ENCODE data around the gene ERGIC1. TPM values are rescaled to one million over a fixed set of nuclear protein-coding genes. Genes with fewer than 3 reads are reported as not detected.

The ERGIC1 gene
- total and polyA plus RNA-seq, 2 of the 13 experiments (the other 11 are each of a cell fraction or from before 2014, with no cell fraction given), result 78.5 to 184 TPM

DNA sequence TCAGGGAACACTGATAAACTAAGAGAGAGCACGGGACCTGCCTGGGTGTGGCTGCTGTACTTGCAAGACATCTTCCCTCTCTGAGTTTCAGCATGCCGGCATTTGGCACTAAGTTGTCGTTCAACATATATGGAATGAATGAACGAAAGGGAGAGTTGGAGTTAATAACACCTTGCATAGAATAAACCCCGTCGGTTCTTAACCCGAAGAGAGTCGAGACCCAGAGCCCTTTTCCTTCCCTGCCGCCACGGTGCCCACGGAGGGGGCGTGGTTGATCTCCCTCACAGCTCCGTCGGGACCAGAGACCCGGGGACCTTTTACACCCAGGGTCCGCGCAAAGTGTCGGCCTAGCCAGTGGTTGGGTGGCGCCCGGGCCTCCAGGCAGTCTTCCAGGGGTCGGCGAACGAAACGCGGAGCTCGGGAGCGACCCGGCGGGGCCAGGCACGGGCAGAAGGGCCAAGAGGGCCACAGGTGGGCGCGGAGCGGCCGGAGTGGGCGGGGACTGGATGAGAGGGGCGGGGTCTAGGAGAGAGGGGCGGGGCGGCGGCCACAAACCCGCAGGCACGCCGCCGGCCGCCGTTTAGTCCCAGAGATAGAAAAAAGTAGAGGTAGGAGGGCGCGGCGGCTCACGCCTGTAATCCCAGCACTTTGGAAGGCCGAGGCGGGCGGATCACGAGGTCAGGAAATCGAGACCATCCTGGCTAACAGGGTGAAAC is 124.4 kb downstream of the ERGIC1 start (continued):
- TF ChIP-seq GMEB2 (CRISPR knock-in tag; IDR thresholded peaks at IDR 0.05; ENCODE audit: low read depth), result no peak
- TF ChIP-seq, protein P1, sequence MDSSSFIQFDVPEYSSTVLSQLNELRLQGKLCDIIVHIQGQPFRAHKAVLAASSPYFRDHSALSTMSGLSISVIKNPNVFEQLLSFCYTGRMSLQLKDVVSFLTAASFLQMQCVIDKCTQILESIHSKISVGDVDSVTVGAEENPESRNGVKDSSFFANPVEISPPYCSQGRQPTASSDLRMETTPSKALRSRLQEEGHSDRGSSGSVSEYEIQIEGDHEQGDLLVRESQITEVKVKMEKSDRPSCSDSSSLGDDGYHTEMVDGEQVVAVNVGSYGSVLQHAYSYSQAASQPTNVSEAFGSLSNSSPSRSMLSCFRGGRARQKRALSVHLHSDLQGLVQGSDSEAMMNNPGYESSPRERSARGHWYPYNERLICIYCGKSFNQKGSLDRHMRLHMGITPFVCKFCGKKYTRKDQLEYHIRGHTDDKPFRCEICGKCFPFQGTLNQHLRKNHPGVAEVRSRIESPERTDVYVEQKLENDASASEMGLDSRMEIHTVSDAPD (CRISPR knock-in tag; IDR thresholded peaks at IDR 0.05), result no peak
- no peak for TF ChIP-seq NFE2L2 (IDR thresholded peaks at IDR 0.05; ENCODE audit: low read length)
- no peak for TF ChIP-seq ZFP36L1 (CRISPR knock-in tag; IDR thresholded peaks at IDR 0.05)
- TF ChIP-seq, protein P2, sequence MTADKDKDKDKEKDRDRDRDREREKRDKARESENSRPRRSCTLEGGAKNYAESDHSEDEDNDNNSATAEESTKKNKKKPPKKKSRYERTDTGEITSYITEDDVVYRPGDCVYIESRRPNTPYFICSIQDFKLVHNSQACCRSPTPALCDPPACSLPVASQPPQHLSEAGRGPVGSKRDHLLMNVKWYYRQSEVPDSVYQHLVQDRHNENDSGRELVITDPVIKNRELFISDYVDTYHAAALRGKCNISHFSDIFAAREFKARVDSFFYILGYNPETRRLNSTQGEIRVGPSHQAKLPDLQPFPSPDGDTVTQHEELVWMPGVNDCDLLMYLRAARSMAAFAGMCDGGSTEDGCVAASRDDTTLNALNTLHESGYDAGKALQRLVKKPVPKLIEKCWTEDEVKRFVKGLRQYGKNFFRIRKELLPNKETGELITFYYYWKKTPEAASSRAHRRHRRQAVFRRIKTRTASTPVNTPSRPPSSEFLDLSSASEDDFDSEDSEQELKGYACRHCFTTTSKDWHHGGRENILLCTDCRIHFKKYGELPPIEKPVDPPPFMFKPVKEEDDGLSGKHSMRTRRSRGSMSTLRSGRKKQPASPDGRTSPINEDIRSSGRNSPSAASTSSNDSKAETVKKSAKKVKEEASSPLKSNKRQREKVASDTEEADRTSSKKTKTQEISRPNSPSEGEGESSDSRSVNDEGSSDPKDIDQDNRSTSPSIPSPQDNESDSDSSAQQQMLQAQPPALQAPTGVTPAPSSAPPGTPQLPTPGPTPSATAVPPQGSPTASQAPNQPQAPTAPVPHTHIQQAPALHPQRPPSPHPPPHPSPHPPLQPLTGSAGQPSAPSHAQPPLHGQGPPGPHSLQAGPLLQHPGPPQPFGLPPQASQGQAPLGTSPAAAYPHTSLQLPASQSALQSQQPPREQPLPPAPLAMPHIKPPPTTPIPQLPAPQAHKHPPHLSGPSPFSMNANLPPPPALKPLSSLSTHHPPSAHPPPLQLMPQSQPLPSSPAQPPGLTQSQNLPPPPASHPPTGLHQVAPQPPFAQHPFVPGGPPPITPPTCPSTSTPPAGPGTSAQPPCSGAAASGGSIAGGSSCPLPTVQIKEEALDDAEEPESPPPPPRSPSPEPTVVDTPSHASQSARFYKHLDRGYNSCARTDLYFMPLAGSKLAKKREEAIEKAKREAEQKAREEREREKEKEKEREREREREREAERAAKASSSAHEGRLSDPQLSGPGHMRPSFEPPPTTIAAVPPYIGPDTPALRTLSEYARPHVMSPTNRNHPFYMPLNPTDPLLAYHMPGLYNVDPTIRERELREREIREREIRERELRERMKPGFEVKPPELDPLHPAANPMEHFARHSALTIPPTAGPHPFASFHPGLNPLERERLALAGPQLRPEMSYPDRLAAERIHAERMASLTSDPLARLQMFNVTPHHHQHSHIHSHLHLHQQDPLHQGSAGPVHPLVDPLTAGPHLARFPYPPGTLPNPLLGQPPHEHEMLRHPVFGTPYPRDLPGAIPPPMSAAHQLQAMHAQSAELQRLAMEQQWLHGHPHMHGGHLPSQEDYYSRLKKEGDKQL (CRISPR knock-in tag; IDR thresholded peaks at IDR 0.05; ENCODE audit: low read depth), result no peak
- no peak for TF ChIP-seq HMGA1 (CRISPR knock-in tag; conservative IDR thresholded peaks at IDR 0.05)
- TF ChIP-seq SALL1 (CRISPR knock-in tag; IDR thresholded peaks at IDR 0.05), result no peak; the same call in 1 of the 2 replicates
- no peak for TF ChIP-seq ZNF180 (CRISPR knock-in tag; IDR thresholded peaks at IDR 0.05; ENCODE audit: borderline replicate concordance, low read depth)
- no peak for TF ChIP-seq ZNF329 (CRISPR knock-in tag; IDR thresholded peaks at IDR 0.05; ENCODE audit: low read depth)
- no peak for TF ChIP-seq ZBTB20 (CRISPR knock-in tag; IDR thresholded peaks at IDR 0.05; ENCODE audit: borderline replicate concordance, low read depth)
- no peak for TF ChIP-seq FOSL2 (CRISPR knock-in tag; IDR thresholded peaks at IDR 0.05)
- TF ChIP-seq DR1 (CRISPR knock-in tag; IDR thresholded peaks at IDR 0.05), result no peak
- no peak for TF ChIP-seq ZSCAN29 (CRISPR knock-in tag; conservative IDR thresholded peaks at IDR 0.05)
- TF ChIP-seq ZNF34 (CRISPR knock-in tag; IDR thresholded peaks at IDR 0.05; ENCODE audit: borderline replicate concordance), result no peak
- no peak for TF ChIP-seq IKZF1 (IDR thresholded peaks at IDR 0.05)
- TF ChIP-seq BORCS8-MEF2B (CRISPR knock-in tag; IDR thresholded peaks at IDR 0.05), result no peak
- TF ChIP-seq, protein P3, sequence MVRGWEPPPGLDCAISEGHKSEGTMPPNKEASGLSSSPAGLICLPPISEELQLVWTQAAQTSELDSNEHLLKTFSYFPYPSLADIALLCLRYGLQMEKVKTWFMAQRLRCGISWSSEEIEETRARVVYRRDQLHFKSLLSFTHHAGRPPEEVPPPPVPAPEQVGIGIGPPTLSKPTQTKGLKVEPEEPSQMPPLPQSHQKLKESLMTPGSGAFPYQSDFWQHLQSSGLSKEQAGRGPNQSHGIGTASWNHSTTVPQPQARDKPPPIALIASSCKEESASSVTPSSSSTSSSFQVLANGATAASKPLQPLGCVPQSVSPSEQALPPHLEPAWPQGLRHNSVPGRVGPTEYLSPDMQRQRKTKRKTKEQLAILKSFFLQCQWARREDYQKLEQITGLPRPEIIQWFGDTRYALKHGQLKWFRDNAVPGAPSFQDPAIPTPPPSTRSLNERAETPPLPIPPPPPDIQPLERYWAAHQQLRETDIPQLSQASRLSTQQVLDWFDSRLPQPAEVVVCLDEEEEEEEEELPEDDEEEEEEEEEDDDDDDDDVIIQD (CRISPR knock-in tag; IDR thresholded peaks at IDR 0.05; ENCODE audit: low read depth), result no peak
- no peak for TF ChIP-seq ETV6 (CRISPR knock-in tag; conservative IDR thresholded peaks at IDR 0.05)
